K562 (cell line): ENCODE measurements around the gene FJX1. TPM values are rescaled to one million over a fixed set of nuclear protein-coding genes. Genes with fewer than 3 reads are reported as not detected.

Experiments
- ATAC-seq: fragments of 200-7000 bp; cut with Tn5 transposase; 3 replicates; pipeline ENCODE4 v1.9.1; 2020; ENCODE audit warnings: moderate library complexity
- BruUV-seq: library from RNA; stranded (reverse); fragments of 400-500 nt; replicated peaks from 2 replicates; lab custom pipeline; 2021; lab: Mats Ljungman, UMichigan
- CTCF ChIA-PET: fragments of 300-600 bp; formaldehyde crosslinking; extraction: SDS; loops from one replicate; lab custom pipeline; 2021; ENCODE audit warnings: low intra/inter-chr PET ratio; lab: Yijun Ruan, JAX
- POLR2A ChIA-PET: fragments of 300-600, 350-650 bp; sonication (Branson Sonifier 250); formaldehyde crosslinking; extraction: SDS; loops from one replicate; lab custom pipeline; 2021; ENCODE audit warnings: antibody characterized with exemption, inconsistent platforms; lab: Yijun Ruan, JAX
- DNase-seq, 4 experiments: peaks; one replicate each; pipeline versions ENCODE4 v3.0.0 to v3.0.0-alpha.2; 2011 to 2018; ENCODE audit warnings: low spot score in 3 of 4, mixed read lengths in 3 of 4; ENCODE audit errors: extremely low read depth in 1 of 4
- FAIRE-seq: peaks from 2 replicates; lab custom pipeline; 2011; peaks lifted over from hg19 to GRCh38; lab: Jason Lieb, UNC
- H2AFZ ChIP-seq: 2 replicates; pipeline ENCODE4 v1.6.0; 2011; ENCODE audit warnings: low read depth, low read length, control low read depth, inconsistent platforms
- H3K27ac ChIP-seq: fragments of 200-600 bp; 3 replicates; pipeline ENCODE4 v1.8.0; 2011; ENCODE audit warnings: low read depth, mild to moderate bottlenecking, control low read depth, inconsistent platforms, low read length, moderate library complexity, mixed read lengths; ENCODE audit errors: extremely low read depth
- H3K27me3 ChIP-seq, 2 experiments: fragments of 300-600 bp in 1 of 2; 2 replicates in 1 of 2; 3 replicates in 1 of 2; pipeline versions ENCODE4 v1.6.0 to v1.8.0; 2011; ENCODE audit warnings: inconsistent platforms in 2 of 2, low read length in 2 of 2, mild to moderate bottlenecking in 1 of 2, mixed read lengths in 1 of 2, moderate library complexity in 1 of 2; ENCODE audit not compliant: control insufficient read depth in 2 of 2, insufficient read depth in 2 of 2
- H3K36me3 ChIP-seq: fragments of 300-600 bp; 3 replicates; pipeline ENCODE4 v1.8.0; 2011; ENCODE audit warnings: mild to moderate bottlenecking, low read length, inconsistent platforms; ENCODE audit not compliant: control insufficient read depth, insufficient read depth
- H3K4me1 ChIP-seq, 2 experiments: fragments of 200-600 bp in 1 of 2; replicated peaks in 1 of 2; 2 replicates in 1 of 2; 3 replicates in 1 of 2; pipeline versions ENCODE4 v1.5.1 to v1.8.0; 2011; ENCODE audit warnings: inconsistent platforms in 2 of 2, low read length in 2 of 2, mild to moderate bottlenecking in 1 of 2, mixed read lengths in 1 of 2, moderate library complexity in 1 of 2; ENCODE audit not compliant: control insufficient read depth in 2 of 2, insufficient read depth in 2 of 2
- H3K4me2 ChIP-seq: 2 replicates; pipeline ENCODE4 v1.6.1; 2011; ENCODE audit warnings: low read length, control low read depth, inconsistent platforms, mixed read lengths; ENCODE audit not compliant: insufficient read depth
- H3K4me3 ChIP-seq: fragments of 200-600 bp; sonication (generic), shearing (Covaris generic); 2 replicates; pipeline ENCODE4 v1.5.1; 2016; ENCODE audit warnings: control low read depth, inconsistent platforms
- H3K79me2 ChIP-seq: fragments of 200-600 bp; 3 replicates; pipeline ENCODE4 v1.8.0; 2011; ENCODE audit warnings: low read length, inconsistent platforms; ENCODE audit not compliant: control insufficient read depth, insufficient read depth
- H3K9ac ChIP-seq, 2 experiments: 2 replicates each; pipeline versions ENCODE4 v1.6.0 to v1.6.1; 2011; ENCODE audit warnings: low read depth in 2 of 2, low read length in 2 of 2, control low read depth in 1 of 2, inconsistent platforms in 1 of 2, mild to moderate bottlenecking in 1 of 2, mixed read lengths in 1 of 2; ENCODE audit not compliant: insufficient read depth in 1 of 2
- H3K9me1 ChIP-seq: one replicate; pipeline ENCODE4 v1.6.0; 2011; ENCODE audit warnings: inconsistent platforms, mild to moderate bottlenecking, low read length, moderate library complexity; ENCODE audit not compliant: control insufficient read depth, insufficient read depth
- H3K9me3 ChIP-seq: replicated peaks from 2 replicates; pipeline ENCODE4 v1.5.1; 2011; ENCODE audit warnings: low read depth, low read length, inconsistent platforms; ENCODE audit not compliant: control insufficient read depth, insufficient read depth
- H4K20me1 ChIP-seq: replicated peaks from 2 replicates; pipeline ENCODE4 v1.6.1; 2011; ENCODE audit warnings: low read length, inconsistent platforms, mixed read lengths; ENCODE audit not compliant: control insufficient read depth, insufficient read depth
- ATF4 ChIP-seq: fragments of 450-650 bp; formaldehyde crosslinking; IDR thresholded peaks from 2 replicates; pipeline ENCODE4 v1.4.0; 2022; ENCODE audit warnings: mild to moderate bottlenecking, moderate library complexity
- TRIM28 ChIP-seq: fragments of 450-650 bp; IDR thresholded peaks from 2 replicates; pipeline ENCODE4 v1.6.1; 2017
- XRCC5 ChIP-seq: fragments of 200-400 bp; formaldehyde crosslinking; IDR thresholded peaks from 2 replicates; pipeline ENCODE4 v1.6.1; 2017; ENCODE audit warnings: low read depth, mild to moderate bottlenecking, low read length
- ZNF24 ChIP-seq: fragments of 450-650 bp; IDR thresholded peaks from 2 replicates; pipeline ENCODE4 v1.6.1; 2016
- ZNF282 ChIP-seq: sonication (generic); formaldehyde crosslinking; IDR thresholded peaks from 2 replicates; pipeline ENCODE4 v1.8.1; 2023; ENCODE audit warnings: missing genetic modification reagents
- WGBS: fragments of 100-300 bp; shearing (Covaris generic); methylation state at CpG from one replicate; pipeline ENCODE4 v1.1.6; 2016; ENCODE audit warnings: low coverage, mixed read lengths; ENCODE audit not compliant: insufficient coverage; ENCODE audit errors: missing lambda C conversion rate; 5-methylcytosine and 5-hydroxymethylcytosine counted together
- in situ Hi-C: fragments of 300-500 bp; cut with MboI; formaldehyde crosslinking; loops from 4 replicates; pipeline ENCODE4 v1.15.0; 2018; ENCODE audit warnings: inconsistent platforms, mixed read lengths
- intact Hi-C: fragments of 100-400 bp; cut with micrococcal nuclease; formaldehyde crosslinking; loops from 2 replicates; pipeline ENCODE4 v1.14.2; 2022
- polyA plus RNA-seq, 8 experiments: library from polyadenylated mRNA; depleted of rRNA in 4 of 8; stranded (reverse) in 5 of 8; unstranded in 3 of 8; fragments of >200 nt; fragmentation: Nextera tagmentation in 2 of 8; fragmentation: Illumina TruSeq in 1 of 8; extraction: Ambion mirVana in 2 of 8; extraction: Trizol in 1 of 8; gene quantifications; 2 replicates each; pipeline versions ENCODE4 v1.2.1 to v1.2.3, GENCODE V29; 2011 to 2014; ENCODE audit warnings: inconsistent platforms in 1 of 8, missing spikeins in 1 of 8
- total RNA-seq, 7 experiments: library from RNA; depleted of rRNA in 6 of 7; stranded (reverse); fragments of >200 nt in 6 of 7; fragmentation: Illumina TruSeq in 2 of 7; extraction: Trizol in 2 of 7; gene quantifications; 2 replicates each; pipeline versions ENCODE4 v1.2.1 to v1.2.3, GENCODE V29; 2011 to 2021; ENCODE audit warnings: low replicate concordance in 1 of 7
- TF ChIP-seq, protein P1 (sequence below): fragments of 250-450 bp; sonication (Bioruptor Pico); IDR thresholded peaks from 2 replicates; pipeline ENCODE4 v1.4.0; 2020

FJX1 gene
- total and polyA plus RNA-seq, 9 of the 15 experiments (the other 6 are each of a cell fraction or from before 2014, with no cell fraction given), result 0.10 to 2.7 (median 0.72) TPM

GRCh38 chr11:35631891-35632290, 13.6 kb downstream of the FJX1 start (continued):
- TF ChIP-seq, protein P1, sequence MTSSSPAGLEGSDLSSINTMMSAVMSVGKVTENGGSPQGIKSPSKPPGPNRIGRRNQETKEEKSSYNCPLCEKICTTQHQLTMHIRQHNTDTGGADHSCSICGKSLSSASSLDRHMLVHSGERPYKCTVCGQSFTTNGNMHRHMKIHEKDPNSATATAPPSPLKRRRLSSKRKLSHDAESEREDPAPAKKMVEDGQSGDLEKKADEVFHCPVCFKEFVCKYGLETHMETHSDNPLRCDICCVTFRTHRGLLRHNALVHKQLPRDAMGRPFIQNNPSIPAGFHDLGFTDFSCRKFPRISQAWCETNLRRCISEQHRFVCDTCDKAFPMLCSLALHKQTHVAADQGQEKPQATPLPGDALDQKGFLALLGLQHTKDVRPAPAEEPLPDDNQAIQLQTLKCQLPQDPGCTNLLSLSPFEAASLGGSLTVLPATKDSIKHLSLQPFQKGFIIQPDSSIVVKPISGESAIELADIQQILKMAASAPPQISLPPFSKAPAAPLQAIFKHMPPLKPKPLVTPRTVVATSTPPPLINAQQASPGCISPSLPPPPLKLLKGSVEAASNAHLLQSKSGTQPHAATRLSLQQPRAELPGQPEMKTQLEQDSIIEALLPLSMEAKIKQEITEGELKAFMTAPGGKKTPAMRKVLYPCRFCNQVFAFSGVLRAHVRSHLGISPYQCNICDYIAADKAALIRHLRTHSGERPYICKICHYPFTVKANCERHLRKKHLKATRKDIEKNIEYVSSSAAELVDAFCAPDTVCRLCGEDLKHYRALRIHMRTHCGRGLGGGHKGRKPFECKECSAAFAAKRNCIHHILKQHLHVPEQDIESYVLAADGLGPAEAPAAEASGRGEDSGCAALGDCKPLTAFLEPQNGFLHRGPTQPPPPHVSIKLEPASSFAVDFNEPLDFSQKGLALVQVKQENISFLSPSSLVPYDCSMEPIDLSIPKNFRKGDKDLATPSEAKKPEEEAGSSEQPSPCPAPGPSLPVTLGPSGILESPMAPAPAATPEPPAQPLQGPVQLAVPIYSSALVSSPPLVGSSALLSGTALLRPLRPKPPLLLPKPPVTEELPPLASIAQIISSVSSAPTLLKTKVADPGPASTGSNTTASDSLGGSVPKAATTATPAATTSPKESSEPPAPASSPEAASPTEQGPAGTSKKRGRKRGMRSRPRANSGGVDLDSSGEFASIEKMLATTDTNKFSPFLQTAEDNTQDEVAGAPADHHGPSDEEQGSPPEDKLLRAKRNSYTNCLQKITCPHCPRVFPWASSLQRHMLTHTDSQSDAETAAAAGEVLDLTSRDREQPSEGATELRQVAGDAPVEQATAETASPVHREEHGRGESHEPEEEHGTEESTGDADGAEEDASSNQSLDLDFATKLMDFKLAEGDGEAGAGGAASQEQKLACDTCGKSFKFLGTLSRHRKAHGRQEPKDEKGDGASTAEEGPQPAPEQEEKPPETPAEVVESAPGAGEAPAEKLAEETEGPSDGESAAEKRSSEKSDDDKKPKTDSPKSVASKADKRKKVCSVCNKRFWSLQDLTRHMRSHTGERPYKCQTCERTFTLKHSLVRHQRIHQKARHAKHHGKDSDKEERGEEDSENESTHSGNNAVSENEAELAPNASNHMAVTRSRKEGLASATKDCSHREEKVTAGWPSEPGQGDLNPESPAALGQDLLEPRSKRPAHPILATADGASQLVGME (CRISPR knock-in tag), result no peak
- no peak for TF ChIP-seq XRCC5

DNA sequence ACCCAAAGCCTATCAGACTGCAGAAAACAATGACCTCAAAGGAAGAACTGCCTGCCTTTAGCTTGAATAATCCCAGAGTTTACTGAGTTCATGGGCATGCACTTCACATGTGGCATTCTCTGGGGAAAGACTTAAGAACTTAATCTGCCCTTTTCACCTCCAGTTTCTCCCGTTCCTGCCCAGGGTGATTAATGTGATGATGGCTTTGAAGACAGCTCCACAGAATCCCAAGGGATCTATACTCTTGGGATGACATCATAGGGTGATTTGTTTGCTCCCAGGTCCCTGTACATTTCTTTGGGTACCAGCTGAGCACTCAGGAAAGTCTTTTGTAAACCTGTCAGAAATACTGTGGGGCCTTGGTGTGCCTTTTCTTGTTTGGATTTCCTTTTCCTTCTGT, 14.0 kb downstream of the FJX1 start:
- H3K36me3 ChIP-seq, result no peaks in the 10 kb centered on the region
- H3K27ac ChIP-seq, result no peak overlapping the region
- H3K9ac ChIP-seq, result no peak overlapping the region
- no peaks in the 10 kb centered on the region for H4K20me1 ChIP-seq
- WGBS, result 0% methylated on average over 1 of the region's 1 CpG
- ATAC-seq (no peak), DNase-seq (no peak), FAIRE-seq (no peak)
- H3K79me2 ChIP-seq, result no peaks in the 10 kb centered on the region
- H3K27me3 ChIP-seq, result peaks cover 29 to 35% of the 10 kb centered on the region in 2 experiments
- no peaks in the 10 kb centered on the region for H3K4me1 ChIP-seq
- no TSS peak for BruUV-seq
- H3K4me2 ChIP-seq, result no peak overlapping the region
- no peaks in the 10 kb centered on the region for H3K9me3 ChIP-seq
- ChIA-PET POLR2A (no interaction called here), CTCF (no interaction called here)
- no peaks in the 10 kb centered on the region for H3K9me1 ChIP-seq
- no peak for TF ChIP-seq ZNF282 (CRISPR knock-in tag)
- no peak for TF ChIP-seq TRIM28
- TF ChIP-seq ATF4 (CRISPR knock-in tag), result no peak
- TF ChIP-seq ZNF24, result no peak
- H2AFZ ChIP-seq, result no peak overlapping the region
- no peak overlapping the region for H3K4me3 ChIP-seq
- in situ Hi-C loops, result no loop called here
- intact Hi-C loops, result no loop called here
